HG03108 (cell line): Measurements from ENCODE around the gene ZNF577.

Experiments used
- ATAC-seq: cut with Tn5 transposase; IDR thresholded peaks from one replicate; pipeline ENCODE4 v1.9.1; 2021; ENCODE audit warnings: moderate library complexity; ENCODE audit not compliant: unreplicated experiment

Gene ZNF577

DNA sequence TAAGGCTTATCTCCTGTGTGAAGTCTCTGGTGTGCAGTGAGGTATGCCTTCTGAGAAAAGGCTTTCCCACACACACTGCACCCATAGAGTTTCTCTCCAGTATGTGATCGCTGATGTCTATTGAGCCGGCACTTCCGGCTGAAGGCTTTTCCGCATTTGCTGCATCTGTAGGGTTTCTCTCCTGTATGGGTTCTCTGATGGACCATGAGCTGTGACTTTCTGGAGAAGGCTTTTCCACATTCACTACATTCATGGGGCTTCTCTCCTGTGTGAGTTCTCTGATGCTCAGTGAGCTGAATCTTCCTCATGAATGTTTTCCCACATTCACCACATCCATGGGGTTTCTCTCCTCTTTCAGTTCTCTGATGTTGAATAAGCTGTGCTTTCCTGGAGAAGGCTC lies 14.7 kb downstream of the ZNF577 start:
- ATAC-seq: no peak

DNA sequence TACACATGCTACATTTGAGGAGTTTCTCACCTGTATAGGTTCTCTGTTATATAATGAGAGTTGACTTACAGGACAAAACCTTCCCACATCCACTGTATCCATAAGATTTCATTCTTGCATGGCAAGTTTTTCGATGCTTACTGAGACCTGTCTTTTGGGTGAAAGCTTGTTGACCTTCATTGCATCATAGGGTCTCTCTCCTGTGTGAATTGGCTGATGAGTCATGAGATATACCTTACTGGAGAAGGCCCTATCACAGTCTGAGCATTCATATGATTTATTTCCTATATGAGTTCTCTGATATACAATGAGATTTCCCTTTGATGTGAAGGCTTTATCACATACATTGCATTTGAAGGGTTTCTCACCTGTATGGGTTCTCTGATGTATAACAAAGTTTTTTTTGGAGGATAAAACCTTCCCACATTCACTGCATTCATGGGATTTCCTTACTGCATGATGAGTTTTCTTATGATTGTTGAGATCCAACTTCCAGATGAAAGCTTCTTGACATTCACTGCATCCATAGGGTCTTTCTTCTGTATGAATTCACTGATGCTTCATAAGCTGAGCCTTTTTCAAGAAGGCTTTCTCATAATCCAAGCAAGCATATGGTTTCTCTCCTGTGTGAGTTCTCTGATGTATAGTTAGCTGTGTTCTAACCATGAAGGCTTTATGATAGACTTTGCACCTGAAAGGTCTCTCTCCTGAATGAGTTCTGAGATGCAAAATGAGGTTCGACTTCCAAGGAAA lies 25.7 kb downstream of the ZNF577 start:
- ATAC-seq: no peak

DNA sequence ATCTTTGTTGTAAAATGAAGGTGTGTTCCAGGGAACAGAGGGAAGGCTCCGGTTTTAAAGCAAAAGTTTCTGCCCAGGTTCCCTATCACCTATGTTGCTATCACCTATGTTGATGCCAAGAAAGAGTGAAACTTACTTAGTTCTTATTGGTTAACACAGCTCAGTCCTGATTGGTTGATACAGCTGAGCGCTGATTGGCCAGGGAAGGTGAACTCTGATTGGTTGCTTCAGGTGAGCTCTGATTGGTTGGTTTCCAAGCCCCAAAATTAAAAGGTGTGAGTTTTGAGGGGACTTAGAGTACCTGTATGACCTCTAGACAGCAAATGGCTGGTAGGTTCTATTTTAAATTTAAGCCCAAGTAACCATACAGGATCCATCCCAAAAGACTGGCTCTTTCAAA lies 50.6 kb downstream of the ZNF577 start:
- no peak for ATAC-seq

DNA sequence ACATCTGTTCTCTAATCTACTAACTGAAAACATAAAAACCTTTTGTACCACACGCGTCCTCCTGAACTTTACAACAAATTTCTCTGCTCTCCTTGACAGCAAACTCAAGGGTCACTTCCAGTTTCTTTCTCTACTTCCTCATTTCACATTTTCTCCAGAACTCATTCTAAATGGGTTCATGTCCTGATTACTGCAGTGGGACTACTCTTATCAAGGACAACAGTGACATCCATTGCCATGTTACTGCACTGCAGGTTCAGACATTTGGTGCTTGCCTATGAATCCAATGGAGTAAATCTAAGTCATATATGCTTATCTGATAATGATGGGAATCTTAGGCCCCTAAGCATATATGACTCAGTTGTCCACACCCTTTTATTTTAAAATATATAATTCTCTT lies 57.5 kb downstream of the ZNF577 start:
- no peak for ATAC-seq

DNA sequence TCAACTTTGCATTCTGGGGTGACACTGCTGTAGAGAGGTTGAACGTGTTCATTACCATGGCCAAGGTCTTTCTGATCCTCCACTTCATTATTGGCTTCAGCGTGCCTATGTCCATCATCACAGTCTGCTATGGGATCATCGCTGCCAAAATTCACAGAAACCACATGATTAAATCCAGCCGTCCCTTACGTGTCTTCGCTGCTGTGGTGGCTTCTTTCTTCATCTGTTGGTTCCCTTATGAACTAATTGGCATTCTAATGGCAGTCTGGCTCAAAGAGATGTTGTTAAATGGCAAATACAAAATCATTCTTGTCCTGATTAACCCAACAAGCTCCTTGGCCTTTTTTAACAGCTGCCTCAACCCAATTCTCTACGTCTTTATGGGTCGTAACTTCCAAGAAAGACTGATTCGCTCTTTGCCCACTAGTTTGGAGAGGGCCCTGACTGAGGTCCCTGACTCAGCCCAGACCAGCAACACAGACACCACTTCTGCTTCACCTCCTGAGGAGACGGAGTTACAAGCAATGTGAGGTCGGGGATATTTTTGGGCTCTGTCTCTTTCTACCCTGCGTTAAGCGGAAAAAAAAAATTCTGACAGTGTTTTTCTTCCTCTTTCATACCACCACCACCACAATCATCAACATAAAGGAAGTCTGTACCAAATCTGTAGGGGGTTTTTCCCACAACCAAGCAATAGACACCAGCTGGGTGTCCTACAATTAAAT lies 63.3 kb downstream of the ZNF577 start:
- ATAC-seq: no peak

DNA sequence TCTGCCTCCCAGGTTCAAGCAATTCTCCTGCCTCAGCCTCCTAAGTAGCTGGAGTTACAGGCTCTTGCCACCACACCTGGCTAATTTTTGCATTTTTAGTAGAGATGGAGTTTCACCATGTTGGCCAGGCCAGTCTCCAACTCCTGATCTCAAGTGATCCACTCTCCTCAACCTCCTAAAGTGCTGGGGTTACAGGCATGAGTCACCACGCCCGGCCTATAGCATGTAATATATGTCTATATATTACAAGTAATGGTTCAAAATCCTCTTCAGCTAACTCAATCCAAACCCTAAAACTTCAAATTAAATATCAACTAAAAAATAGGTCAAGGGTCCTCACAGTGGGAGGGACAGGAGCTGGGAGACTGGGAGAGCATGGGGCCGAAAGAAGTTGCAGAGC lies 64.8 kb downstream of the ZNF577 start:
- no peak for ATAC-seq

DNA sequence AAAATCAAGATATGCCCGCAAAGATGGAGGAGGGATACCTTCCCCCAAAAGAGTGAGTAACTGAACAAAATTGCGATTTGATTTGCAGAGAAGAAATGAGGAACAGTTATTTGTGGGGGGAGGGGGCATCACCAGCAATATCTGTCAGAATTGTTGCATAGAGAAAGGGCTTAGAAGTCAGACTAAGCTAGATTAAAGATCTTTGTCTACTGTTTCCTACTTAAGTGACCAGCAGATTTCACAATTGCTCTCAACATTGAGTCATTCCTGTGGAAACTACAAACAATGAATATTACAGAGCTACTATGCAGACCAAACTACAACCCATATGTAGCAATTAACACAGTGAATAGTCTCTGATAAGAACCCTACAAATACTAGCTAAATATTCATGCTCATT lies 65.4 kb downstream of the ZNF577 start:
- ATAC-seq: no peak

DNA sequence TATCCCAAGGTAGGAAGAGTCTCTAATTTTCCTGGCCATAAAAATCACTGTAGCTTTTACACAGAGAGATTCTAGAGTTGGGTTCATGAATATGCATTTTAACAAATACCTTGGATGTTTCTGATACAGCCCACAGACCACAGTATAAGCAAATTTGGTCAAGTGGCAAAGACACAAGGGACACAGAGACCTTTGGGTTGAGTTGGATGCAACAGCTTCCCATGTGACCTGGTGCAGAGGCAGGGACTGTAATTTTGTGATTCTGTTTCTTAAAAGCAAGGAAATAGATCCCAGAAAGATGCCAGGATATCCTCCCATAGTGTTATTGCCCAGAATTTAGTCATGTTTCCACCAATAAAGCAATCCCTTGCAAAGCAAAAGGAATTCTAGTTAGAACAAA lies 65.8 kb downstream of the ZNF577 start:
- no peak for ATAC-seq

DNA sequence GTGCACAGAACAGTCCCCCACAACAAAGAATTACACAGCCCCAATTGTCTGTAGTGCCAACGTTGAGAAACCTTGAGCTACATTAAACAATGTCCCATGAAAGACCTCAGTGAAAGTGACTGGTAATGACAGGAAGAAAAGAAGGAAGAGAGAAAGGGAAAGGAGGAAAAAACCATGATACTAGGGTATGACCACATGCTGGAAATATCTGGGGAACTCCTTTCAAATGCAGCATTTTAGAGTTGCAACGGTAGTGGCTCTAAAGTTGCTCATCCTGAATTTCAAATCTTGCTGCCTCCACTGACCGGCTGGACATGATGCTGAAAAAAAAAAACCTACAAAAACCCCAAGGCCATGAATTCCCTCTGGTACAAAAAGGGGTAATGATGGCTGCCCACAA lies 66.3 kb downstream of the ZNF577 start:
- ATAC-seq: no peak
